CD14-positive monocyte (primary cell): ENCODE measurements around the gene CAMK2A. TPM values are rescaled to one million over a fixed set of nuclear protein-coding genes. Genes with fewer than 3 reads are reported as not detected.

Experiments used
- DNase-seq, 3 donors: peaks; one replicate each; pipeline ENCODE4 v3.0.0-alpha.2; 2011 to 2022
- H2AFZ ChIP-seq: 2 replicates; pipeline ENCODE4 v1.6.0; 2012; ENCODE audit warnings: mild to moderate bottlenecking, low read depth, low read length, inconsistent platforms; ENCODE audit not compliant: insufficient read depth, poor library complexity, severe bottlenecking
- H3K27ac ChIP-seq, 2 donors: 1 replicate in 1 of 2; 2 replicates in 1 of 2; pipeline ENCODE4 v1.5.1; 2012 to 2013; ENCODE audit warnings: low read length in 2 of 2, control low read depth in 1 of 2, inconsistent platforms in 1 of 2, low read depth in 1 of 2, mild to moderate bottlenecking in 1 of 2
- H3K27me3 ChIP-seq, 2 donors: one replicate each; pipeline versions ENCODE4 v1.6.0 to v1.6.1; 2011 to 2013; ENCODE audit warnings: low read length in 2 of 2; ENCODE audit not compliant: control insufficient read depth in 2 of 2, insufficient read depth in 2 of 2
- H3K36me3 ChIP-seq, 2 donors: replicated peaks in 1 of 2; 1 replicate in 1 of 2; 2 replicates in 1 of 2; pipeline versions ENCODE4 v1.5.1 to v1.6.1; 2012 to 2013; ENCODE audit warnings: low read length in 2 of 2, control low read depth in 1 of 2, inconsistent platforms in 1 of 2, mild to moderate bottlenecking in 1 of 2; ENCODE audit not compliant: insufficient read depth in 2 of 2, control insufficient read depth in 1 of 2
- H3K4me1 ChIP-seq, 2 donors: 1 replicate in 1 of 2; 2 replicates in 1 of 2; pipeline versions ENCODE4 v1.5.1 to v1.6.1; 2012 to 2013; ENCODE audit warnings: low read length in 2 of 2, control low read depth in 1 of 2, inconsistent platforms in 1 of 2, mild to moderate bottlenecking in 1 of 2, moderate library complexity in 1 of 2; ENCODE audit not compliant: insufficient read depth in 2 of 2, control insufficient read depth in 1 of 2
- H3K4me2 ChIP-seq: replicated peaks from 2 replicates; pipeline ENCODE3; 2012; ENCODE audit warnings: low read length, moderate library complexity, mild to moderate bottlenecking; ENCODE audit not compliant: poor library complexity, severe bottlenecking; ENCODE audit errors: extremely low read depth
- H3K4me3 ChIP-seq, 3 experiments: fragments of 200-600 bp in 1 of 3; sonication (generic) in 1 of 3; replicated peaks in 1 of 3; 1 replicate in 2 of 3; 2 replicates in 1 of 3; pipeline ENCODE4 v1.5.1; 2011 to 2013; ENCODE audit warnings: low read length in 3 of 3, mild to moderate bottlenecking in 3 of 3, control low read depth in 2 of 3, low read depth in 2 of 3, inconsistent platforms in 1 of 3, moderate library complexity in 1 of 3
- H3K79me2 ChIP-seq: 2 replicates; pipeline ENCODE4 v1.6.0; 2012; ENCODE audit warnings: mild to moderate bottlenecking, control low read depth, inconsistent platforms, low read length, moderate library complexity; ENCODE audit not compliant: insufficient read depth
- H3K9ac ChIP-seq: 2 replicates; pipeline ENCODE4 v1.6.0; 2017; ENCODE audit warnings: low read length, mild to moderate bottlenecking; ENCODE audit not compliant: insufficient read depth, poor library complexity, severe bottlenecking
- H3K9me3 ChIP-seq, 2 donors: replicated peaks in 1 of 2; 1 replicate in 1 of 2; 2 replicates in 1 of 2; pipeline versions ENCODE4 v1.5.1 to v1.6.1; 2012 to 2013; ENCODE audit warnings: low read length in 2 of 2, control low read depth in 1 of 2; ENCODE audit not compliant: control insufficient read depth in 1 of 2, insufficient read depth in 1 of 2
- H4K20me1 ChIP-seq: 2 replicates; pipeline ENCODE4 v1.6.0; 2012; ENCODE audit warnings: mild to moderate bottlenecking, low read length, control low read depth, moderate library complexity; ENCODE audit not compliant: insufficient read depth
- H3K27ac Mint-ChIP-seq, 7 donors: one replicate each; pipeline ENCODE4 v1.8.0; 2020; ENCODE audit warnings: mild to moderate bottlenecking in 7 of 7, mixed read lengths in 7 of 7, moderate library complexity in 6 of 7, inconsistent platforms in 2 of 7
- H3K27me3 Mint-ChIP-seq, 3 donors: one replicate each; pipeline ENCODE4 v1.8.0; 2021 to 2022; ENCODE audit warnings: low read depth in 3 of 3, mild to moderate bottlenecking in 3 of 3, mixed read lengths in 3 of 3, moderate library complexity in 3 of 3, inconsistent platforms in 1 of 3
- H3K36me3 Mint-ChIP-seq, 2 donors: one replicate each; pipeline ENCODE4 v1.8.0; 2020; ENCODE audit warnings: mixed read lengths in 2 of 2, inconsistent platforms in 1 of 2, mild to moderate bottlenecking in 1 of 2
- H3K4me1 Mint-ChIP-seq: one replicate; pipeline ENCODE4 v1.8.0; 2020; ENCODE audit warnings: mild to moderate bottlenecking, mixed read lengths
- H3K4me3 Mint-ChIP-seq, 2 donors: one replicate each; pipeline ENCODE4 v1.8.0; 2020; ENCODE audit warnings: mild to moderate bottlenecking in 2 of 2, mixed read lengths in 2 of 2, moderate library complexity in 1 of 2
- H3K9me3 Mint-ChIP-seq, 7 donors: one replicate each; pipeline ENCODE4 v1.8.0; 2020 to 2022; ENCODE audit warnings: mixed read lengths in 7 of 7, mild to moderate bottlenecking in 6 of 7, moderate library complexity in 6 of 7, inconsistent platforms in 2 of 7
- CTCF ChIP-seq: fragments of 200-600 bp; IDR thresholded peaks from one replicate; pipeline ENCODE4 v1.8.0; 2022; ENCODE audit warnings: antibody characterized with exemption, mild to moderate bottlenecking
- WGBS: methylation state at CpG from one replicate; pipeline ENCODE4 v1.1.5; 2013; ENCODE audit warnings: missing lambda C conversion rate; ENCODE audit not compliant: insufficient coverage; 5-methylcytosine and 5-hydroxymethylcytosine counted together
- intact Hi-C, 2 donors: fragments of 100-400 bp; cut with micrococcal nuclease; formaldehyde crosslinking; loops; one replicate each; pipeline versions ENCODE4 v1.15.0 to v1.15.1; 2023
- polyA plus RNA-seq, 3 donors: library from polyadenylated mRNA; depleted of rRNA in 1 of 3; unstranded in 2 of 3; stranded (reverse) in 1 of 3; fragments of 300-500 nt in 2 of 3; fragments of >200 nt in 1 of 3; fragmentation: Illumina TruSeq in 2 of 3; gene quantifications; 1 replicate in 2 of 3; 2 replicates in 1 of 3; pipeline ENCODE4 v1.2.3, GENCODE V29; 2012 to 2021

CAMK2A gene
- polyA plus RNA-seq, 3 donors: not detected

- Histone ChIP-seq H3K79me2 (no peaks in the 10 kb centered on the region), H3K4me2 (no peak overlapping the region), H3K36me3 (no peaks in the 10 kb centered on the region), H2AFZ (no peak overlapping the region), H3K9ac (no peak overlapping the region), H3K27me3 (peaks cover 24 to 45% of the 10 kb centered on the region in 2 donors), H3K9me3 (no peaks in the 10 kb centered on the region), H3K4me1 (peaks cover 25% of the 10 kb centered on the region in 2 donors), H4K20me1 (no peaks in the 10 kb centered on the region), H3K27ac (no peak overlapping the region), H3K4me3 (no peak overlapping the region)
- peaks cover 0 to 3% (median 0%) of the 10 kb centered on the region in 7 donors for H3K9me3 Mint-ChIP-seq
- H3K27ac Mint-ChIP-seq: no peak overlapping the region
- no peak for DNase-seq
- peaks cover 34 to 51% (median 50%) of the 10 kb centered on the region in 3 donors for H3K27me3 Mint-ChIP-seq
- no peak for TF ChIP-seq CTCF
- no peaks in the 10 kb centered on the region for H3K36me3 Mint-ChIP-seq
- H3K4me3 Mint-ChIP-seq: peak overlapping the region in 1 of 2 donors; percentile 35
- 88% methylated on average over 1 of the region's 3 CpGs for WGBS
- H3K4me1 Mint-ChIP-seq: peaks cover 34% of the 10 kb centered on the region
- intact Hi-C loops: no loop called here
Observed at GRCh38 chr5:150188146-150188842, 101.3 kb downstream of the CAMK2A start.

GRCh38 chr5:150186897-150187296 is 102.7 kb downstream of the CAMK2A start:
- Histone ChIP-seq H2AFZ (no peak overlapping the region), H3K27me3 (peaks cover 24 to 35% of the 10 kb centered on the region in 2 donors), H4K20me1 (no peaks in the 10 kb centered on the region), H3K9ac (no peak overlapping the region), H3K79me2 (no peaks in the 10 kb centered on the region), H3K9me3 (no peaks in the 10 kb centered on the region), H3K36me3 (no peaks in the 10 kb centered on the region), H3K27ac (no peak overlapping the region), H3K4me3 (no peak overlapping the region), H3K4me2 (no peak overlapping the region), H3K4me1 (peaks cover 25% of the 10 kb centered on the region in 2 donors)
- Mint-ChIP-seq H3K4me3 (no peak overlapping the region), H3K4me1 (peaks cover 34% of the 10 kb centered on the region), H3K36me3 (no peaks in the 10 kb centered on the region), H3K9me3 (peaks cover 0 to 3% (median 0%) of the 10 kb centered on the region in 7 donors), H3K27ac (peak overlapping the region in 1 of 7 donors; percentile 10), H3K27me3 (peaks cover 31 to 46% (median 46%) of the 10 kb centered on the region in 3 donors)
- WGBS: 92% methylated on average over 2 of the region's 4 CpGs
- no peak for TF ChIP-seq CTCF
- intact Hi-C loops: no loop called here
- DNase-seq: no peak
